ENCODE results near the gene SDCCAG8. TPM values are rescaled to one million over a fixed set of nuclear protein-coding genes. Genes with fewer than 3 reads are reported as not detected.

SDCCAG8 gene
- total and polyA plus RNA-seq, 2 of the 8 experiments (the other 6 are each of a cell fraction or from before 2014, with no cell fraction given), result 15.6 to 21.0 TPM

GRCh38 chr1:243547891-243548290 is 292.1 kb downstream of the SDCCAG8 start:
- no peak overlapping the region for H2BK20ac ChIP-seq (ENCODE audit: low read length)
- DNase-seq (ENCODE audit: low read depth in 1 of 2, low spot score in 2 of 2) (no peak), FAIRE-seq (no peak)
- ChIA-PET POLR2A (ENCODE audit: partially characterized antibody) (no interaction called here), CTCF (ENCODE audit: partially characterized antibody) (interaction anchor here (1.3 kb wide), 1 partner anchor 31 kb away, joined by 3 read pairs; no protein-coding TSS in a partner anchor)
- H3K4me3 ChIP-seq (ENCODE audit: extremely low read depth in 1 of 4, insufficient read depth in 2 of 4, low read depth in 3 of 4, low read length in 4 of 4), result no peak overlapping the region
- no peak overlapping the region for H3K23ac ChIP-seq (ENCODE audit: insufficient read length)
- H4K8ac ChIP-seq (ENCODE audit: extremely low read depth, insufficient read depth, low read length), result no peak overlapping the region
- H2AK5ac ChIP-seq (ENCODE audit: low read depth, low read length), result no peak overlapping the region
- no peak overlapping the region for H2BK5ac ChIP-seq (ENCODE audit: low read depth, low read length)
- H3K4ac ChIP-seq (replicated peaks; ENCODE audit: insufficient read length, low read depth, low read length), result no peak overlapping the region
- no peak overlapping the region for H3K18ac ChIP-seq (ENCODE audit: extremely low read depth, low read length)
- no peaks in the 10 kb centered on the region for H3K27me3 ChIP-seq (replicated peaks in 1 of 4; ENCODE audit: control insufficient read depth in 3 of 4, extremely low read depth in 1 of 4, insufficient read depth in 3 of 4, low read length in 3 of 4)
- H4K91ac ChIP-seq (replicated peaks; ENCODE audit: insufficient read length, low read length), result no peak overlapping the region
- H2BK12ac ChIP-seq (ENCODE audit: low read depth, low read length), result no peak overlapping the region
- H3K27ac ChIP-seq (ENCODE audit: low read depth, low read length), result no peak overlapping the region
- WGBS, 2 experiments (ENCODE audit: extremely low coverage in 1 of 2, insufficient coverage in 1 of 2, insufficient read length in 1 of 2, insufficient replicate concordance in 2 of 2, low coverage in 1 of 2, low lambda C conversion rate in 2 of 2, missing lambda C conversion rate in 1 of 2), result 83% methylated on average over 3 of the region's 3 CpGs; no CpG with 5 or more reads in 1 of the 2 experiments
- H2BK120ac ChIP-seq (replicated peaks; ENCODE audit: low read depth, low read length), result no peak overlapping the region
- H3K56ac ChIP-seq (replicated peaks; ENCODE audit: insufficient read length, low read depth, low read length), result no peak overlapping the region
- H3K4me1 ChIP-seq (replicated peaks in 1 of 4; ENCODE audit: control insufficient read depth in 3 of 4, insufficient read depth in 4 of 4, low read length in 3 of 4), result no peaks in the 10 kb centered on the region
- H3K14ac ChIP-seq (ENCODE audit: insufficient read length), result no peak overlapping the region
- no peaks in the 10 kb centered on the region for H3K36me3 ChIP-seq (ENCODE audit: control insufficient read depth in 2 of 4, insufficient read depth in 4 of 4, low read length in 3 of 4)
- no peaks in the 10 kb centered on the region for H4K20me1 ChIP-seq (replicated peaks in 1 of 2; ENCODE audit: control insufficient read depth in 1 of 2, insufficient read depth in 2 of 2, low read length in 2 of 2)
- H3K4me2 ChIP-seq (ENCODE audit: insufficient read depth in 1 of 2, low read depth in 2 of 2, low read length in 2 of 2), result no peak overlapping the region
- no peaks in the 10 kb centered on the region for H3K79me2 ChIP-seq (ENCODE audit: control insufficient read depth in 1 of 2, insufficient read depth in 2 of 2, low read length in 2 of 2)
- no peaks in the 10 kb centered on the region for H3K9me3 ChIP-seq (ENCODE audit: insufficient read depth in 2 of 2, low read depth in 1 of 2, low read length in 1 of 2)
- H2BK15ac ChIP-seq (ENCODE audit: low read length), result no peak overlapping the region
- no peak overlapping the region for H3K9ac ChIP-seq (replicated peaks in 1 of 4; ENCODE audit: extremely low read depth in 1 of 4, low read depth in 3 of 4, low read length in 3 of 4)
- H4K5ac ChIP-seq (ENCODE audit: insufficient read length, low read depth, low read length), result no peak overlapping the region
- H3K79me1 ChIP-seq (ENCODE audit: low read depth, low read length), result no peaks in the 10 kb centered on the region
- no peaks in the 10 kb centered on the region for H3K23me2 ChIP-seq (ENCODE audit: low read depth, low read length)
- H2AFZ ChIP-seq (ENCODE audit: low read length), result no peak overlapping the region
- TF ChIP-seq ASH2L (IDR thresholded peaks at IDR 0.05; ENCODE audit: low read length) (no peak), CTCF (IDR thresholded peaks at IDR 0.05; ENCODE audit: control extremely low read depth in 1 of 3, insufficient read depth in 1 of 3, low read depth in 1 of 3, low read length in 3 of 3) (no peak), GABPA (IDR thresholded peaks at IDR 0.05; ENCODE audit: borderline replicate concordance, insufficient read depth, low read length) (no peak)

Measured in H1 (cell line).